Measurements from ENCODE around the gene AUTS2.

Gene AUTS2

DNA sequence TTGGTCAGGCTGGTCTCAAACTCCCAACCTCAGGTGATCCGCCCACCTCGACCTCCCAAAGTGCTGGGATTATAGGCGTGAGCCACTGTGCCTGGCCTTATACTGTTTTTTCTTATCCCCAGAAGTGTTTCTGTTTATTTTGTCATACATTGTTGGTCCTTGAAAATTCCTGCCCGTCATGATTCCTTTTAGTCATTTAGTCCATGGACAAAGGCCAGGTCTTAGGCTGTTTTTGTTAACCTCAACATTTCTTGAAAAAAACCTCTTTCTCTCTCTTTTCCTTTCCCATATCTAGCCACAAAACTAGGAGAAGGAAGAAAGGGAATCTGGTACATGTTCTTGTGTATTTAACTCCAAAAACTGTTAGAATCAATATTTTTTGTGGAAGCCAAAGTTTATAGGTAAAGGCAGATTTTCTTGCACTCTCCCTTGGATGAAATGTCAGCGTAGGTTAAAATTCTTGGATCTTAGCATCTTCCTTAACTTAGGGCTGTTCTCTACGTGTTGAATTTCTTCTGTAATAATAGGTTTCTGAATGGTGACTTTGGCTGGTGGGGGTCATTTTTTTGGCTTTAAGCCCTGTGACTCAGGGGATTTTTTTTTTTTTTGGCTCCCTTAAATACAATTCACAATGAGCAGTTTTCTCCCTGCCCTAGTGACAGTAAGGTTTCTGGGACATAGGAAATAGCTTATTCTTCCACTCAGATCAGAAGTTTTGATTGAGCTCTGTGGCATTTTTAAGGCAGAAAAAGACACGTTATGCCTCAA is 500.8 kb downstream of the AUTS2 start:
- no peak for DNase-seq

DNA sequence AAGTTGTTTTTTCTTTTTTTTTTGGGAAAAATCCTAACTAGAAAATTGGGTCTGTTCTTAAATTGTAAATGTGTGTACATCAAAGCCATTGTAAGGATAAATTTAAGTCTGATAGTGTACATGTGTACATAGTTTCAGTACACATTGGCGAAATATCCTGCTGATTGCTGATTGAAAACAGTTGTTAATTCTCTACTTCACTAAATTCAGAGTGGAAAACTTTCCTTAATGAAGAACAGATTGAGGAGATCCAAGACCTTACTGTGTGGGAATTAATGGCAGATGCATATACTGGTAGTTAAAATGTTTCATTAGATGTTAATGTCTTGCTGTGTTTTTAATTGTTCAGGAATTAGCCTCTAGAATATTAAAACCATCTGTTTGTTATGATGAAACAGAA is 506.0 kb downstream of the AUTS2 start:
- DNase-seq = no peak

DNA sequence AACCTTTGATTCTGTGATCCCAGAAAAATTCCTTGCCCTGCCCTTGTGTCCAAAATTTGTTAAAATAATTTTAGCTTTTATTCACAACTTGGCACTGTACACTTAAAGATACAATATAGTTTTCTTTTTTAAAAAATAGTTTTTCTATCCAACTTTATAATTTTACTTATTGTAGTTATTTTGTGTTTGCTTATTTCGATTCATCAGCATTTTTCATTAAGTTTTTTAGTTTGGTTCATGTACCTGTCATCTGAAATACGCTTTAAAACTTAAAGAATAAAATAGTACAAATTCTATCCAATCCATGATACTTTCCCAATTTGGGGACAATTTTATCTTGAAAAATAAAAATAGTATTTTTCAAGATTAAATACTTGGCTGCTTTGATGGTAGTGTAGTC is 514.8 kb downstream of the AUTS2 start:
- no peak for DNase-seq

GRCh38 chr7:70113536-70113935 is 515.3 kb downstream of the AUTS2 start:
- no peak for DNase-seq

GRCh38 chr7:70114806-70115205 is 516.5 kb downstream of the AUTS2 start:
- no peak for DNase-seq

DNA sequence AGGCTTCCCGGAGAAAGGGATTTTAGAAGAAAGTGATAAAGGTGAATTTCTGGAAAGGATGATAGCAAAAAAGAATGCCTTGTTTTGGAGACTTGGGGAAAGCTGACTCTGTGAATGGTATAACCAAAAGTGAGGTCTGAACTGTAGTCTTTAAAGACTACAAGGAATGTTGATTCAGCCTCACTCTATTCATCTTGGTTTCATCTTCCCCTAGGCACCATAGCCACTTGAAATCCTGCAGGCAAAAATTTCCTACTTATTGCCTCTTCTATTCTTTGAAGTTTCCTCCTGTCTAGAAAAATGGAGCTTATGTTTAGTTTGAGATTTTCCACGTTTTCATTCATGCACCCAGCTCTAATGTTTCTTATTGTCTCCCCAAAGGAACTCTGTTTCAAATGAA is 518.0 kb downstream of the AUTS2 start:
- no peak for DNase-seq

DNA sequence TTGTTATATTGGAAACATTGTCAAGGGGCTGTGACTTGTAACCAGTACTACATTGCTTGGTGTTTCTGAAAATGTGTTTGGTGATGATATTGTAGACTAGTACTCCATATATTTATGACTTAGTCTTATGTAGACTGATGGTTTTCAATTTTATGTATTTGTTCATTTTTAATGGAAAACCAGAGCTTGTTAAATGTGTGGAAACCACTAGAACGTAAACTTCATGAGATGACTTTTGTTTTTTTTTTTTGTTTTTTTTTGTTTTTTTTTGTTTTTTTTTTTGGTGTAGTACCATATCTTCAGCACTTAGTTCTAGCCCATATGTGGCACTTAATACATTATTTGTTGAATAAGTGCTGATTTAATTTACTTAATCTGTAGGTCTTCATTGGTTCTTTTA is 518.6 kb downstream of the AUTS2 start:
- DNase-seq = no peak

- DNase-seq = no peak
Measured at GRCh38 chr7:70120851-70121250, 522.6 kb downstream of the AUTS2 start.

DNA sequence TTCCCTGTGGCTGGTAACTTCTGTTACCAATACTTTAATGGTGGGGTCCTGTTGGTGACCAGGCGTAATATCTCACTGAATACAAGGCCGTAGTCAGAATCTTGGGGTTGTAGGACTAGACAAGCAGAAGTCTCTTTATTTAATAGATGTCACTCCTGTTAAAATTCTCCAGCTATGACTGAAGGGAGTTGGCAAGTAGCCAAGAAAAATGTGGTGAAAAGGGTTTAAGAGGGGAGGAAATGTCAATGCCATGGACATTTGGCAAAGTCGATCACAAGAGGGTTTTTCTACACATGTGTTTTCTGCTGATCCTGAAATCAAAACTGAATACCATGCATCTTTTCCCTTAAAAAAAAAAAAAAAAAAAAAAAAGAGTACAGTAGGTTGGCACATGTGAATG is 533.5 kb downstream of the AUTS2 start:
- no peak for DNase-seq

DNA sequence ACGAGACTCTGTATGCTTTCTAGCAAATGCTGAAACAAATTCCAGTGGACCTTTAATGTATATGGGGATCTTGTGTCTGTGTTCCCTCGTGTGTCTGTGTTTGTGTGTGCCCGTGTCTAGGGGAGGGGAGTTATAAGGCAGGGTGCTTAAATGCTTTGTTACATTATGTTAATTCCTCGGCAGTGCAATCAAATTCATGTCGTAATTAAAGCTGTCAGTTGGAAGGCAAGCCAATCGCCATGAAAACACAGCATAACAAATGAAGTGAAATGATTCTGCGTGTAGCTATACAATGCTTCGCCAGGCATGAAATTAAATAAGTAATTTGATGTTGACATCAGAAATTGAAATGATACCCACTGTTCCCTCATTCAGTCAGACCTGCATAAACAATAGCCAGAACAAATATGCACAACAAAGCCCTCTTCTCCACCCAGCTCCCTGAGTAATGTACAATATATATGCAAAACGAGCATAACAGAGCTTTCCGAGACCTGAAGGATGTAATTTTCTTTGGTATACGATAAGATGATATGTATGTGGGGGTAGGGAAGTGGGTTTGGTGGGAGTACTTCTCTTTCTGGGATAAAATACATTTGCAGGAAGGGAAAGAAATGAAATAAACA is 534.1 kb downstream of the AUTS2 start:
- no peak for DNase-seq

DNA sequence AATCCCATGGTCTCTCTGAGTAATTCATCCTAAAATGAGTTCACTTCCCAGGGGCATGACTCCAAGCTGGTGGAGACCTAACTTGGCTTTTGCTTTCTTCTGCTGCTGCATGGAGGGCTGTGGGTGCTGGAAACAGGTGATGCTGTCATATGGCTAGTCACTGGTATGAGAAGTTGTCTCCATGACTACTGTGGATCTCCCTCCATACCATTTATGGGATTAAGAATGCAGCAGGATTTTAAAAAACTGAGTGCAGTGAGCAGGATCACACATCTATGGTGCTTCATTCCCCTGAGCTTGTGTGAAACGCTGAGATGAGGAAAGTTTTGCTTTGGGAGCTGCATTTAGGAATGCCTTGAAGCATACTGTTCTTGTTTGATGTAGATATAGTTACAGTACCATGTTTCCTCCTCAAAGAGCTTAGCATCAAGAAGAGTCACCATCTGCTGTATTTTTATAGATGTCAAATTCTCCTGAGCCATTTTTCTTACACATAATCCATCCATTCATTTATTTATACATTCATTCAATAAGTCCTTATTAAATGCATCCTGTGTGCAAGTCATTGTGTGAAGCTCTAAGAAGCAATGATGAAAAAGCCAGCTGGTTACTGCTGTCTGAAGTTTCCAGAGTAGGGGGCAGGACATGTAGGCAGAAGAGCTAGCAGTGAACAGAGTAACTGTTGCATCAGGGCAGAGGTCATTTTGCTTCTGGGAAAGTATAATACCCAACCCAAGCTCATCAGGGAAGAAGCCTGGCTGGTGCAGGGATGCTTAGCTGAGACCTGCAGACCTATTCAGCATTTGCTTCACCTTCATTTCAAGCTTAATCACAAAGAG is 534.8 kb downstream of the AUTS2 start:
- DNase-seq = no peak

DNA sequence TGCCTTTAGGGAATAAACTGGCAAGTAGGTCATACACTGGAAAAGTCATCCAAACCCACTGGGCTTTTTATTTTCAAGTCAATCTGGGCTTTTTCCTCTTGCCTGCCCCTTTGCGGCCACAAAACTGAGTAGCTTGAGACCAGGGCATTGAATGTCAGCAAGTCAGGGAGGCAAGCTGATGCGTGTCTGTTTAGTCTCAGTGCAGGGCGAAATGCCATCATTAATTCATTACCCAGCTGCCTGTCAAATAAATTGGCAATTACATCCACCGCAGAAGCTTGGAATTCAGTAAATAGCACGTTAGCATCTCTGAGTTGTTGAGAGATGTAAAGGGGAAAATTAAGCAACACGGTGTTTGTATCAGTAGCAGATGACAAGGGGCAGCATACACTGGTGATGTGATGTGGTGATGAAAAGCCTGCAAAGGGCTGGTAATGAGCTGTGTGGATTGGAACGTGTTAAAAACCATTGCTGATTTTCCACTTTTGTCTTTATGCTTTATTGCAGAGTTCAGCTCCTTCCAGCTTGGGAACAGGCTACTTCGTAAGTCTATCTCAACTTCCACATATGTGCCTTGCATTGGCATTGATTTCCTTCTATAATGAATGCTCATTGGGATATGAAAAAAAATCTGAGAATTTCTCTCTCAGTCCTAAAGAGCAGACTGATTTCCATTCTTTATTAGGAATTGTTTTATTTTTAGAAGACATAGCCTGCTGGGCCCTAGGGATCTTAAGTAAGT is 535.9 kb downstream of the AUTS2 start:
- no peak for DNase-seq

DNA sequence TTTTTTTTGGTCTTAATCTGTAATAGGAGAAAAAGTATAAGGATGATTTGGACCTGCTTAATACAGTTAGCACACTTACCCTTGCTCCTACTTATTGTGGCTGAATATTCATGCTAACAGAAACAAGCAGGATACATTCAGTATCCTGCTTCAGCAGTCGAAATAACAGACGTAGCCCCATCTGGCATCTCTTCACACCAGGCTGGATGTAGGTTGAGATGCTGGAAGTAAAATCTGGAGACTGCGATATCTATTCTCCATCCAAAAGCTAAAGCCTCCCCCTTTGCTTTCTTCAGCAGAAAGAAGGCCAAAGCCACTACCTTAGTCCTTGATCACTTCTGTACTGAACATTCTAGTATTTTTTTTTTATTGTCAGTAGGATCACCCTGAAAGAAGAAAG is 537.4 kb downstream of the AUTS2 start:
- no peak for DNase-seq

DNA sequence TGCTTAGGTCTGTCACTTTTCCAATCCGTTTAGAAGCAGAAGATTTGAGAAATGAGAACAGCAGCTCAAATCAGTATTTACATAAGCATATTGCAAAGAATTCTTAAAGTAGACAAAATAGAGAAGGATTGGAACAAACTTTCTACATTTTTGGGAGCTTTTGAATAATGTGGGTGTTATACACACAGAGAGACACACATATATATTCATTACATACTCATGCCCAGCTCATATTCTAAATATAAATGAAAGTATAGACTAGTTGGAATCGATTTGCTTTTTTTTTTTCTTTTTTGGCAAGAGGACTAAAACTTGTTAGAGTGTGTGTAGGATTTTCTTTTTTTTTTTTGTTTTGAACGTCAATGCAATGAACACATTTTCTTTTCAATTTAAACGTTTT is 538.9 kb downstream of the AUTS2 start:
- no peak for DNase-seq

GRCh38 chr7:70142247-70142932 is 544.1 kb downstream of the AUTS2 start:
- no peak for DNase-seq

GRCh38 chr7:70143075-70144044 is 545.1 kb downstream of the AUTS2 start:
- DNase-seq = peak; percentile 34

DNA sequence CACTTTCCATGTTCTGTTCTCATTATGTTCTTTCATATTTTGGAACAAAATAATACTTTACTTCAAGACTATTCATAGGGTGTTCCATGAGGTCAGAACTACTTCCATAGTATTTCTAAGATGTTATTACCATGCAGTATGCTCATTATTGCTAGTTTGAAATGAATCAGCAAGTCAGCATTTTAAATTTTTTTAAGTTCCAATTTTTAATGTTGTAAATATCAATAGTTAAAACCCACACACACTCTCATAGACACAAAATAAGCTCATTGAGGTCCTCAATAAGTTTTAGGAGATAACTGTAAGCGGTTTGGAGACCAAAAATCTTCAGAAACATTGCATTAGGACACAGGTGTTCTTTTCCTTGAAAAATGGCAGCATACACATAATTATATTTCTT is 550.7 kb downstream of the AUTS2 start:
- DNase-seq = no peak

- DNase-seq = no peak
Measured at GRCh38 chr7:70152313-70152712, 554.0 kb downstream of the AUTS2 start.

DNA sequence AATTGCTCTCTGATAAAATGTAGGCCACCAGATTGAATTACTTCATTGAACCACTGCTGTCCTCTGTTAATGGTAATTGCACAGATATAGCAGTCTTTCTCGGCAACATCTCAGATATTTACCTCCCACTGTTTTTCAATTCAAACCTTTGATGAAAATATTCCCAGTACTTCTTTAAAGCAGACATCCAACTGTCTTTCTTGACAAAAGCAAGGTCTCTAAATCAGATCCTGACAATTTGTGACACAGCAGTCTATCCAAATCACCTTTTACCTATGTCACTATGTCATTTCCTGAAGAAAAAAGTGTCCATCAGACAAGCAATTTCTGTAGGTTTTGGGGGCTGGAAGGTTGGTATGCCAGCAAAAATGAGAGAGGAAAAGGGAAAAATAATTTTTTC is 555.7 kb downstream of the AUTS2 start:
- DNase-seq = no peak

DNA sequence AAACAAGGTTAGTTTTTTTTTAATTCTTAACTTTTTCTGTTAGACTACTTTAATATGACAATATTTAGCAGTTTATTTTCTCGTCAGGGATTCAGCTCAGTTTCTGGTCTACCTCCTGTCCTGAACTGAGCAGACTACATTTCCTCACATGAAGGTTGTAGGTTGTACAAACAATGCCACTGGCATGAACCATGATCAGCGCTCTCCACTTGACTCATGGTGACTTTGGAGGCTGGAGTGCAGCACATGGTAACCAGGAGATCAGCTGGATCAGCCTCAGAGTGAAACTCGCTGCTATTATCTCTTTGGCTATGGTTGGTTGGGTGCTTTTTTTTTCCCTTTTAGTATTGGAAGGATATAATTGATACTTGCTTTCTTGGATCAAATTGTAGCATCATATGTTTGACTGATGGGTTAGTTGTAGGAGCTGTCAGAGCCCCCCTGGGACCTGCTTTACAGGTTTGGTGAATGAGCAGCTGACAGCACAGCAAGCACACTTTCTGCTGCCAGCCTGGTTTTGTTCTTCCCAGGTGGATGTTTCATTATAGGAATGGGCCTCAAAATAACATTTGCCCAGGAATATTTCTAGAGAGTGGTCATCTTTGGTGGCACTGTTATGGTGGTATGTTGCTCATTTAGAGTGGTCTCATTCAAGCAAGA is 556.4 kb downstream of the AUTS2 start:
- no peak for DNase-seq

DNA sequence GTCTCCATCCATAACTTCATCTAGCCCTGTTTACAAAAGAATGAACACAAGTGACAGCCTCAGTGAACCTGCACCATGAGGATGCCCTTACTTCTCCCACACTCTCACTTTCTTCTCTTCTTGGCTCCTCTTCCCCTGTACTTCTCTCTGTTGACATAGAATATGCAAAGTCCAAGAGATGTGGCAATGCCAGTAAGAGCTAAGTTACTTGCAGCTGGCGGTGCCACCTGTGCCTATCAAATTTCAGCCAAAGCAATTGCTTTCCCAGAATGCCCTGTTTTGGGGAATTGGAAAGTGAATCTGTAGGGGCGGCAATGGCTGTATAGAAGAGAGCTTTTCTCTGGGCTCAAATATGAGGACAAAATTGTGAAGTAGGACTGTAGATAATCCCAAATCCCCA is 557.8 kb downstream of the AUTS2 start:
- DNase-seq = no peak

All from left hindlimb (tissue), 1 donor.